MM.1S (cell line): ENCODE results near the gene RGS6.

Experiments used
- DNase-seq: peaks from one replicate; pipeline ENCODE4 v3.0.0-alpha.2; 2015
- H2AFZ ChIP-seq: fragments of 300-600 bp; sonication (generic); 2 replicates; pipeline ENCODE4 v1.6.0; 2016; ENCODE audit warnings: antibody characterized with exemption, low read length
- H3F3A ChIP-seq: fragments of 300-600 bp; sonication (generic); 2 replicates; pipeline ENCODE4 v1.6.1; 2016; ENCODE audit warnings: mild to moderate bottlenecking, antibody characterized with exemption, low read length, moderate library complexity, mixed read lengths; ENCODE audit not compliant: insufficient read depth
- H3K27ac ChIP-seq: fragments of 300-600 bp; sonication (generic); 2 replicates; pipeline ENCODE4 v1.5.1; 2016; ENCODE audit warnings: mild to moderate bottlenecking, low read length
- H3K27me3 ChIP-seq: fragments of 300-600 bp; sonication (generic); replicated peaks from 2 replicates; pipeline ENCODE4 v1.6.0; 2016; ENCODE audit warnings: low read length; ENCODE audit not compliant: insufficient read depth
- H3K36me3 ChIP-seq: fragments of 300-600 bp; sonication (generic); replicated peaks from 2 replicates; pipeline ENCODE4 v1.6.1; 2016; ENCODE audit warnings: mild to moderate bottlenecking, low read length, mixed read lengths; ENCODE audit not compliant: insufficient read depth
- H3K4me1 ChIP-seq: fragments of 300-600 bp; sonication (generic); 2 replicates; pipeline ENCODE4 v1.6.1; 2016; ENCODE audit warnings: low read length, mixed read lengths
- H3K4me2 ChIP-seq: fragments of 300-600 bp; sonication (generic); 2 replicates; pipeline ENCODE4 v1.6.0; 2016; ENCODE audit warnings: low read depth, low read length
- H3K4me3 ChIP-seq: fragments of 300-600 bp; sonication (generic); 2 replicates; pipeline ENCODE4 v1.5.1; 2016; ENCODE audit warnings: low read length, mixed read lengths
- H3K79me2 ChIP-seq: fragments of 300-600 bp; sonication (generic); 2 replicates; pipeline ENCODE4 v1.6.1; 2016; ENCODE audit warnings: mixed run types, low read length, mixed read lengths
- H3K9ac ChIP-seq: fragments of 300-600 bp; sonication (generic); 2 replicates; pipeline ENCODE4 v1.6.1; 2016; ENCODE audit warnings: low read length, mixed read lengths
- H3K9me2 ChIP-seq: fragments of 300-600 bp; sonication (generic); replicated peaks from 2 replicates; pipeline ENCODE4 v1.6.1; 2016; ENCODE audit warnings: mild to moderate bottlenecking, low read length, mixed read lengths; ENCODE audit not compliant: insufficient read depth
- H3K9me3 ChIP-seq: fragments of 300-600 bp; sonication (generic); replicated peaks from 2 replicates; pipeline ENCODE4 v1.6.1; 2016; ENCODE audit warnings: mild to moderate bottlenecking, low read length, mixed read lengths; ENCODE audit not compliant: insufficient read depth
- H4K20me1 ChIP-seq: fragments of 300-600 bp; sonication (generic); 2 replicates; pipeline ENCODE4 v1.6.1; 2016; ENCODE audit warnings: mild to moderate bottlenecking, low read length, moderate library complexity, mixed read lengths; ENCODE audit not compliant: insufficient read depth
- CTCF ChIP-seq: fragments of 300-600 bp; sonication (generic); IDR thresholded peaks from 2 replicates; pipeline ENCODE4 v1.5.1; 2016; ENCODE audit warnings: antibody characterized with exemption, low read length, mixed read lengths
- EZH2 ChIP-seq: fragments of 300-600 bp; sonication (generic); optimal IDR thresholded peaks from 2 replicates; pipeline ENCODE3; 2017; ENCODE audit warnings: low read depth, mild to moderate bottlenecking, antibody characterized with exemption, low read length, mixed read lengths
- EZH2phosphoT487 ChIP-seq: fragments of 300-600 bp; sonication (generic); IDR thresholded peaks from 2 replicates; pipeline ENCODE4 v1.6.1; 2018; ENCODE audit warnings: antibody characterized with exemption, low read length

RGS6 gene

GRCh38 chr14:72522847-72523246, 590.6 kb downstream of the RGS6 start:
- H3K79me2 ChIP-seq = no peaks in the 10 kb centered on the region
- TF ChIP-seq EZH2phosphoT487 (no peak), EZH2 (no peak), CTCF (no peak)
- no peak overlapping the region for H2AFZ ChIP-seq
- no peaks in the 10 kb centered on the region for H3K9me3 ChIP-seq
- H3K4me2 ChIP-seq = no peak overlapping the region
- H3K27me3 ChIP-seq = no peaks in the 10 kb centered on the region
- peaks cover 37% of the 10 kb centered on the region for H3F3A ChIP-seq
- no peak overlapping the region for H3K9ac ChIP-seq
- DNase-seq = no peak
- H3K9me2 ChIP-seq = no peaks in the 10 kb centered on the region
- no peaks in the 10 kb centered on the region for H3K36me3 ChIP-seq
- no peak overlapping the region for H3K4me3 ChIP-seq
- no peaks in the 10 kb centered on the region for H4K20me1 ChIP-seq
- H3K27ac ChIP-seq = peak overlapping the region; percentile 100
- peaks cover 64% of the 10 kb centered on the region for H3K4me1 ChIP-seq

GRCh38 chr14:72523424-72524294, 591.4 kb downstream of the RGS6 start:
- no peak overlapping the region for H2AFZ ChIP-seq
- H3K36me3 ChIP-seq = no peaks in the 10 kb centered on the region
- H3K4me3 ChIP-seq = no peak overlapping the region
- TF ChIP-seq EZH2 = no peak
- TF ChIP-seq EZH2phosphoT487 = no peak
- no peak for TF ChIP-seq CTCF
- no peak overlapping the region; the same call in 1 of the 2 replicates for H3K27ac ChIP-seq
- no peaks in the 10 kb centered on the region for H3K9me2 ChIP-seq
- no peak for DNase-seq
- H3K4me1 ChIP-seq = peaks cover 56% of the 10 kb centered on the region
- H4K20me1 ChIP-seq = no peaks in the 10 kb centered on the region
- no peak overlapping the region for H3K9ac ChIP-seq
- no peaks in the 10 kb centered on the region for H3K27me3 ChIP-seq
- H3K9me3 ChIP-seq = no peaks in the 10 kb centered on the region
- no peak overlapping the region for H3K4me2 ChIP-seq
- peaks cover 29% of the 10 kb centered on the region for H3F3A ChIP-seq
- no peaks in the 10 kb centered on the region for H3K79me2 ChIP-seq

- DNase-seq = no peak
- no peaks in the 10 kb centered on the region for H3K9me2 ChIP-seq
- H3F3A ChIP-seq = peaks cover 23% of the 10 kb centered on the region
- no peaks in the 10 kb centered on the region for H3K36me3 ChIP-seq
- no peaks in the 10 kb centered on the region for H3K9me3 ChIP-seq
- no peak overlapping the region for H3K4me3 ChIP-seq
- no peak overlapping the region for H3K9ac ChIP-seq
- peaks cover 50% of the 10 kb centered on the region for H3K4me1 ChIP-seq
- no peak for TF ChIP-seq CTCF
- no peak for TF ChIP-seq EZH2
- no peak for TF ChIP-seq EZH2phosphoT487
- no peak overlapping the region for H2AFZ ChIP-seq
- H3K27ac ChIP-seq = no peak overlapping the region; the same call in 1 of the 2 replicates
- H3K79me2 ChIP-seq = no peaks in the 10 kb centered on the region
- no peaks in the 10 kb centered on the region for H4K20me1 ChIP-seq
- H3K4me2 ChIP-seq = no peak overlapping the region
- H3K27me3 ChIP-seq = no peaks in the 10 kb centered on the region
Measured at GRCh38 chr14:72524295-72524629, 592.0 kb downstream of the RGS6 start.
